ENCODE measurements around the gene RASSF1.
"Not testable (repeated sequence)": the region's sequence is repeated elsewhere in the genome, so short reads cannot be mapped to it uniquely, and the experiment has no call there.

RASSF1 gene

DNA sequence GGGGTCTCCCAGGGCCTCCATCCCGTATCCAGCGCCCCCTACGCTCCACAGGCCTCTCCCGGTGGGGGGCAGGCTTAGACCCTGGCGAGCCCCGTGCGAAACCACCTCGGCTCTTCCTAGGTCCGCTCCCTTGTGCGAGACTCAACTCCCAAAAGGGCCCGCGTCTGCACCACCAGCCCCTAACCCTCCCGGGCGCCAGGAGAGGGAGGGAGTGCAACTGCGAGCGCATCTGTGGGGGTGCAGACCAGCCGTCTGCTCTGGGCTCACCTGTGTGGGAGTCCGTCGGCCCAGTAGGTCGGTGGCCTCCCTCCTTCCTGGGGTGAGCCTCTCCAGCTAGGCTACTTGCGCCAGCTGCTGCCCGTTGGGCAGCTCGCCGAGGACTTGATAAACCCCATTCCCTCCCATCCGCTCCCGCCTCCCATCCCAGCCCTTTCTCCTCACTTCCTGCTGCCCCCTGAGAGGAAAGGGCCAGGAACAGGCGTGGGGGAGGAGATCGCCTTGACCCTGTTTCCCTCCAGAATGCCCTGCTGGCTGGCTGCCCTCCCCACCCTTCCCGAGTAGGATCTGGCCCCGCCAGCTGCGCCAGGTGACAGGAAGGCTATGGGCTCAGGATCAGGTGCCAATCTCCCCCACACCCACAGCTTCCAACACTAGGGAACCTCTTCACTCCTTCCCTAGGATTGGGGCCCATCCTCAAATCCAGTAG lies 18.1 kb downstream of the RASSF1 start, which contains the start of gene HYAL2:
HYAL2 (minus strand) TSS at position 360 of the 706 bp plus-strand sequence. CDS start 2,256 bp downstream, outside the sequence.
- DNase-seq = no peak

GRCh38 chr3:50322115-50322385 lies 18.6 kb downstream of the RASSF1 start:
- no peak for DNase-seq

DNA sequence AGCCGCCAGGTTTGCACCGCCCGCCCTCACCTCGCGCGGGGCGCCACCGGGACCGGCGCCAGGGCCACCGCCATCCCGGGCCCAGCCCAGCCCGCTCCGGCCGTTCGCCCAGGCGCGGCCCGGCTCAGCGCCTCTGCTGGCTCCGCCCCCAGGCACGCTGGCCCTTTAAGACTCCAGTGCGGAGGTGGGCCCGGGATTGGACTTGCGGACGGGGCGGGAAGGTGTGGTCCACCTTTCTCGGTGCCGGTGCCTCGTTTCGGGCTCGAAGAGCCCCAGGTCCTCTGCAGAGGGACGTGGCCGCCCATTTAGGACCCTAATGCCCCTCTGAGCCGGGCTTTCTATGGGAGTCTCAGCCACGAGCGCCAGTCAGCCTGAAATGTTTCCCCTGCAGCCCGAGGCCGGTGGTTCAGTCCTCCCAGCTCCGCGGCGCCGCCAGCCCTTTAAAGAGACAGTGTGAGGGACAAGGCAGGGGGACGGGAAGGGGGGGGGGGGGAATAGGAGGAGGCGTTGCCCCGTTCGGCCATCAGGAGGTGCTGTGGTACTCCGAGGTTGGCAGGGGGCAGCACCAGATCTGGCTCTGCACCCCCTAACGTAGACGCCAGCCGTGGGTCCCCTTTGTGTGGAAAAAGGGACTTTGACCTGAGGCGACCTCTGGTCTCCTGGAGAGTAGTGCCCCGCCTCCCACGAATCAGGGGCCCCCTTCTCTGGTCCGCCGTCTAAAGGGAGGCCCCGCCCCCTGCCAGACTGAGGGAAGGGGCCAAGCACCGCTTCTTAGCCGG lies 19.1 kb downstream of the RASSF1 start:
- peak; percentile 89 for DNase-seq

- DNase-seq = peak; percentile 73
Measured at GRCh38 chr3:50320853-50321335, 19.7 kb downstream of the RASSF1 start.

GRCh38 chr3:50319894-50320625 lies 20.6 kb downstream of the RASSF1 start:
- DNase-seq = no peak

- DNase-seq = no peak
Measured at GRCh38 chr3:50319181-50319893, 21.3 kb downstream of the RASSF1 start.

DNA sequence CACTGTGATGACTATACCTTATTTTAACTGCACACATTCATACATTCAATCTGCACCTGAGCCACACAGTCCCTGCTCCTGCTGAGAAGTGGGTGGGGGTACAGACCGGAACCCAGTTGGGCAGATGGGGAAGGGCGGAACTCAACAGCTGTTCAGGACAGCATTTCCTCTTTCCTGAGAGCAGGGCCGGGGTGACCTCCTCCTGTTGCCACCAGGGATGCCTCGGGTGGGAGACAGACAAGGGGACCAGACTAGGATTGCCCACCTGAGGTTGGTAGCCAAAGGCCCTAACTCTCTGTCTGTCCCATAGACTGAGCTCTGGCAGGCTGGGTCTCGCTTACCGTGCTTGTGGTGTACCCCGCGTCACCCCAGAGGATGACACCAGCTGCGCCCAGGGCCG lies 22.0 kb downstream of the RASSF1 start:
- DNase-seq = no peak

GRCh38 chr3:50318163-50318562 lies 22.5 kb downstream of the RASSF1 start:
- DNase-seq = no peak

DNA sequence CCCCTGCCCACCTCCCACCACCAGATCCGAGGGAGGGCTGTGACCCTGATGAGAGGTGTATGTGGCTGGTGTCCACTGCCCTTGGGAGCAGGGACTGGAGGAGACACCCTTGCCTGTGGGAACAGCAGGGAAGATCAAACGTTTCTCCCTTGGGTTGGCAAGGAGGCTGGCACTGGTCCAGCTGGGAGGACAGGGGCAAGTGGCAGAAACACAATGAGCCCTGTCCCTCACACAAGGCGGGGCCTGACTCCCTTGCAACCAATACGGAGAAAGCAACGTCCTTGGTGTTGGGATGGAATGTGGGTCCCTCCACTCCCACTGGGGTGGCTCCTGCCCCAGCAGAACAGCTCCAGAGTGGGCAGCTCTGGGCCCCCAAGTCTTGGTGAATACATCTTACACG lies 23.3 kb downstream of the RASSF1 start:
- DNase-seq = no peak

- peak; percentile 73 for DNase-seq
Measured at GRCh38 chr3:50316657-50317242, 23.9 kb downstream of the RASSF1 start.

GRCh38 chr3:50314816-50315215 lies 25.8 kb downstream of the RASSF1 start:
- no peak for DNase-seq

DNA sequence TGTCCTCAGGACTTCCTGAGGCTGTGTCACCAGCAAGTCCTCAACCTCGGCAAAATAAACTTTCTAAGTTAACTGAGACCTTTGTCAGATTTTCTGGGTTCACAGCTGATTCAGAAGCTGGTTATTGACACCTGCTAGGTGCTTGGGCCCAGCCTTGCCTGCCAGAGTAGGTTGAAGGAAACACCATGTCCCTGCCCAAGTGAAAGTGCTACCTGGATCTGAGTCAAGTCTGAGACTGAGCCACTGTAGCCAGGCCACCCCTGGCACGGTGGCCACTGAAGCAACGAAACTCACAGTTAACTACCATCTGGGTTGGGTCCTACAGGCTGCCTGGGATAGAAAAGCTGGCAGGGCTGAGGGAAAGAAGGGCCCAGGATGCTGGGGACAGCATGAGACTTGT lies 26.3 kb downstream of the RASSF1 start:
- DNase-seq = no peak

DNA sequence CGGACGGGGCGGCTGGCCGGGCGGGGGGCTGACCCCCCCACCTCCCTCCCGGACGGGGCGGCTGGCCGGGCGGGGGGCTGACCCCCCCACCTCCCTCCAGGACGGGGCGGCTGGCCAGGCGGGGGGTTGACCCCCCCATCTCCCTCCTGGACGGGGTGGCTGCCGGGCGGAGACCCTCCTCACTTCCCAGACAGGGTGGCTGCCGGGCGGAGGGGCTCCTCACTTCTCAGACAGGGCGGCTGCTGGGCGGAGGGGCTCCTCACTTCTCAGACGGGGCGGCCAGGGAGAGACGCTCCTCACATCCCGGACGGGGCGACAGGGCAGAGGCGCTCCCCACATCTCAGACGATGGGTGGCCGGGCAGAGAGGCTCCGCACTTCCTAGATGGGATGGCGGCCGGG lies 28.6 kb downstream of the RASSF1 start:
- not testable (repeated sequence) for DNase-seq

DNA sequence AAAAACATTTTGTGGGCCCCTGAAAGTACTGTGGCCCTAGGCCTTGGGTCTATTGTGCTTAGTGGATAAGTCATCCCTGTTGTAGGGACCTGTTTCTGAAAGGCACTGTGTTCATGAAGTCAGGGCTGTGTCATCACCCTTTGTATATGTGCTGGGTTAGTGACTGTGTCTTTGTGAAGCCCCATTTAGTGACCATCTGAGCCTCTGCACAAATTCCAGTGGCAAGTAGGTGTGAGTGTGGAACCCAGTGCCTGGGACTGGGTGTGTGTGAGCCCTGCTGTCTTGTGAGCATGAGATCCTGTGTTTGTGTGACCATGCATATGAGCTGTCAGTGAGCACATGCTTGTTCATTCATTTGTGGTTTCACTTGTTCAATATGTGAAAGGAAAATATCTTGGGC lies 36.0 kb downstream of the RASSF1 start:
- DNase-seq = no peak

GRCh38 chr3:50303013-50303815 lies 37.4 kb downstream of the RASSF1 start, which contains the start of gene HYAL1:
Gene HYAL1, minus strand, starts transcription at chr3:50303574. Its CDS starts 618 bp downstream, at chr3:50302956.
- no peak for DNase-seq

GRCh38 chr3:50302095-50303012 lies 38.3 kb downstream of the RASSF1 start:
- DNase-seq = no peak

GRCh38 chr3:50300681-50301254 lies 39.9 kb downstream of the RASSF1 start:
- no peak for DNase-seq

- peak; percentile 34 for DNase-seq
Measured at GRCh38 chr3:50299929-50300680, 40.5 kb downstream of the RASSF1 start.

DNA sequence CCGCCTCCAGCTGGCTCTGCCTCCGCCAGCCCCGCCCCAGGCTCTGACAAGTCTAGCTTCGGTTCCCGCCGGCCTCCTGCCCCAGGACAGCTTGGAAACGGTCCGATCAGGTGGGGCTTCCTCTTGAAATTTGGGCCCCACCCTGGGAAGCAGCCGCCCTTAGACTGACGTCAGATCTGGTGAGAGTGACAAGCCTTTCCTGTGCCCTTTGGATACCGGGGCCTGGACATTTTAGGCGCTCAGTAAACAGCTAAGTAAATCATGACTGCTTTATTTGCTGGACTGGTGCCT lies 41.1 kb downstream of the RASSF1 start:
- DNase-seq = no peak

All from activated CD4-positive, alpha-beta T cell treated with anti-CD3 and anti-CD28 coated beads, Interleukin-10, Interleukin-2, amounts not matched to agents 100 ng/mL and 50 ng/mL, durations not matched to agents 16 hours and 8 hours (primary cell).